K562 (cell line): ENCODE data around the gene PLEKHA7. TPM values are rescaled to one million over a fixed set of nuclear protein-coding genes. Genes with fewer than 3 reads are reported as not detected.

Experiments used
- ATAC-seq: fragments of 200-7000 bp; cut with Tn5 transposase; 3 replicates; pipeline ENCODE4 v1.9.1; 2020; ENCODE audit warnings: moderate library complexity
- Bru-seq: library from RNA; stranded (reverse); fragments of 400-500 nt; gene quantifications from one replicate; lab custom pipeline; 2021; lab: Mats Ljungman, UMichigan
- BruChase-seq, 2 experiments: library from RNA; stranded (reverse); fragments of 400-500 nt; gene quantifications; one replicate each; lab custom pipeline; 2021; lab: Mats Ljungman, UMichigan
- BruUV-seq: library from RNA; stranded (reverse); fragments of 400-500 nt; replicated peaks from 2 replicates; lab custom pipeline; 2021; lab: Mats Ljungman, UMichigan
- CTCF ChIA-PET: fragments of 300-600 bp; formaldehyde crosslinking; extraction: SDS; loops from one replicate; lab custom pipeline; 2021; ENCODE audit warnings: low intra/inter-chr PET ratio; lab: Yijun Ruan, JAX
- POLR2A ChIA-PET: fragments of 300-600, 350-650 bp; sonication (Branson Sonifier 250); formaldehyde crosslinking; extraction: SDS; loops from one replicate; lab custom pipeline; 2021; ENCODE audit warnings: antibody characterized with exemption, inconsistent platforms; lab: Yijun Ruan, JAX
- DNase-seq, 4 experiments: peaks; one replicate each; pipeline versions ENCODE4 v3.0.0 to v3.0.0-alpha.2; 2011 to 2018; ENCODE audit warnings: low spot score in 3 of 4, mixed read lengths in 3 of 4; ENCODE audit errors: extremely low read depth in 1 of 4
- FAIRE-seq: peaks from 2 replicates; lab custom pipeline; 2011; peaks lifted over from hg19 to GRCh38; lab: Jason Lieb, UNC
- H2AFZ ChIP-seq: 2 replicates; pipeline ENCODE4 v1.6.0; 2011; ENCODE audit warnings: low read depth, low read length, control low read depth, inconsistent platforms
- H3K27ac ChIP-seq: fragments of 200-600 bp; 3 replicates; pipeline ENCODE4 v1.8.0; 2011; ENCODE audit warnings: low read depth, mild to moderate bottlenecking, control low read depth, inconsistent platforms, low read length, moderate library complexity, mixed read lengths; ENCODE audit errors: extremely low read depth
- H3K27me3 ChIP-seq, 2 experiments: fragments of 300-600 bp in 1 of 2; 2 replicates in 1 of 2; 3 replicates in 1 of 2; pipeline versions ENCODE4 v1.6.0 to v1.8.0; 2011; ENCODE audit warnings: inconsistent platforms in 2 of 2, low read length in 2 of 2, mild to moderate bottlenecking in 1 of 2, mixed read lengths in 1 of 2, moderate library complexity in 1 of 2; ENCODE audit not compliant: control insufficient read depth in 2 of 2, insufficient read depth in 2 of 2
- H3K36me3 ChIP-seq: fragments of 300-600 bp; 3 replicates; pipeline ENCODE4 v1.8.0; 2011; ENCODE audit warnings: mild to moderate bottlenecking, low read length, inconsistent platforms; ENCODE audit not compliant: control insufficient read depth, insufficient read depth
- H3K4me1 ChIP-seq, 2 experiments: fragments of 200-600 bp in 1 of 2; replicated peaks in 1 of 2; 2 replicates in 1 of 2; 3 replicates in 1 of 2; pipeline versions ENCODE4 v1.5.1 to v1.8.0; 2011; ENCODE audit warnings: inconsistent platforms in 2 of 2, low read length in 2 of 2, mild to moderate bottlenecking in 1 of 2, mixed read lengths in 1 of 2, moderate library complexity in 1 of 2; ENCODE audit not compliant: control insufficient read depth in 2 of 2, insufficient read depth in 2 of 2
- H3K4me2 ChIP-seq: 2 replicates; pipeline ENCODE4 v1.6.1; 2011; ENCODE audit warnings: low read length, control low read depth, inconsistent platforms, mixed read lengths; ENCODE audit not compliant: insufficient read depth
- H3K4me3 ChIP-seq: fragments of 200-600 bp; sonication (generic), shearing (Covaris generic); 2 replicates; pipeline ENCODE4 v1.5.1; 2016; ENCODE audit warnings: control low read depth, inconsistent platforms
- H3K79me2 ChIP-seq: fragments of 200-600 bp; 3 replicates; pipeline ENCODE4 v1.8.0; 2011; ENCODE audit warnings: low read length, inconsistent platforms; ENCODE audit not compliant: control insufficient read depth, insufficient read depth
- H3K9ac ChIP-seq, 2 experiments: 2 replicates each; pipeline versions ENCODE4 v1.6.0 to v1.6.1; 2011; ENCODE audit warnings: low read depth in 2 of 2, low read length in 2 of 2, control low read depth in 1 of 2, inconsistent platforms in 1 of 2, mild to moderate bottlenecking in 1 of 2, mixed read lengths in 1 of 2; ENCODE audit not compliant: insufficient read depth in 1 of 2
- H3K9me1 ChIP-seq: one replicate; pipeline ENCODE4 v1.6.0; 2011; ENCODE audit warnings: inconsistent platforms, mild to moderate bottlenecking, low read length, moderate library complexity; ENCODE audit not compliant: control insufficient read depth, insufficient read depth
- H3K9me3 ChIP-seq: replicated peaks from 2 replicates; pipeline ENCODE4 v1.5.1; 2011; ENCODE audit warnings: low read depth, low read length, inconsistent platforms; ENCODE audit not compliant: control insufficient read depth, insufficient read depth
- H4K20me1 ChIP-seq: replicated peaks from 2 replicates; pipeline ENCODE4 v1.6.1; 2011; ENCODE audit warnings: low read length, inconsistent platforms, mixed read lengths; ENCODE audit not compliant: control insufficient read depth, insufficient read depth
- E2F6 ChIP-seq, 2 experiments: IDR thresholded peaks; 2 replicates each; pipeline ENCODE4 v1.6.1; 2011; ENCODE audit warnings: borderline replicate concordance in 1 of 2, control low read depth in 1 of 2, low read depth in 1 of 2, low read length in 1 of 2, mild to moderate bottlenecking in 1 of 2, mixed read lengths in 1 of 2, moderate library complexity in 1 of 2; ENCODE audit not compliant: insufficient read depth in 1 of 2, insufficient read length in 1 of 2, poor library complexity in 1 of 2, severe bottlenecking in 1 of 2; ENCODE audit errors: extremely low read depth in 1 of 2
- MEIS2 ChIP-seq: fragments of 450-650 bp; IDR thresholded peaks from 2 replicates; pipeline ENCODE4 v1.6.1; 2014; ENCODE audit warnings: mild to moderate bottlenecking; ENCODE audit not compliant: partially characterized antibody
- RAD51 ChIP-seq: fragments of 450-650 bp; IDR thresholded peaks from 2 replicates; pipeline ENCODE4 v1.7.1; 2016; ENCODE audit warnings: low read depth, mild to moderate bottlenecking, borderline replicate concordance
- VEZF1 ChIP-seq: fragments of 200-800 bp; sonication (Bioruptor generic); IDR thresholded peaks from 2 replicates; pipeline ENCODE4 v1.6.1; 2017; ENCODE audit warnings: missing genetic modification characterization, missing compliant biosample characterization
- WGBS: fragments of 100-300 bp; shearing (Covaris generic); methylation state at CpG from one replicate; pipeline ENCODE4 v1.1.6; 2016; ENCODE audit warnings: low coverage, mixed read lengths; ENCODE audit not compliant: insufficient coverage; ENCODE audit errors: missing lambda C conversion rate; 5-methylcytosine and 5-hydroxymethylcytosine counted together
- in situ Hi-C: fragments of 300-500 bp; cut with MboI; formaldehyde crosslinking; loops from 4 replicates; pipeline ENCODE4 v1.15.0; 2018; ENCODE audit warnings: inconsistent platforms, mixed read lengths
- intact Hi-C: fragments of 100-400 bp; cut with micrococcal nuclease; formaldehyde crosslinking; loops from 2 replicates; pipeline ENCODE4 v1.14.2; 2022
- long read RNA-seq, 3 experiments: library from polyadenylated mRNA in 2 of 3; library from RNA in 1 of 3; unstranded in 2 of 3; stranded (forward) in 1 of 3; transcript quantifications; one replicate each; pipeline ENCODE4 v2.0.0, GENCODE V29; 2019 to 2022
- polyA minus RNA-seq, 3 experiments: library from RNA; depleted of rRNA, polyadenylated mRNA; stranded (reverse); fragments of >200 nt; gene quantifications; 2 replicates each; pipeline ENCODE4 v1.2.3, GENCODE V29; 2011
- polyA plus RNA-seq, 8 experiments: library from polyadenylated mRNA; depleted of rRNA in 4 of 8; stranded (reverse) in 5 of 8; unstranded in 3 of 8; fragments of >200 nt; fragmentation: Nextera tagmentation in 2 of 8; fragmentation: Illumina TruSeq in 1 of 8; extraction: Ambion mirVana in 2 of 8; extraction: Trizol in 1 of 8; gene quantifications; 2 replicates each; pipeline versions ENCODE4 v1.2.1 to v1.2.3, GENCODE V29; 2011 to 2014; ENCODE audit warnings: inconsistent platforms in 1 of 8, missing spikeins in 1 of 8
- total RNA-seq, 7 experiments: library from RNA; depleted of rRNA in 6 of 7; stranded (reverse); fragments of >200 nt in 6 of 7; fragmentation: Illumina TruSeq in 2 of 7; extraction: Trizol in 2 of 7; gene quantifications; 2 replicates each; pipeline versions ENCODE4 v1.2.1 to v1.2.3, GENCODE V29; 2011 to 2021; ENCODE audit warnings: low replicate concordance in 1 of 7

Gene PLEKHA7, protein sequence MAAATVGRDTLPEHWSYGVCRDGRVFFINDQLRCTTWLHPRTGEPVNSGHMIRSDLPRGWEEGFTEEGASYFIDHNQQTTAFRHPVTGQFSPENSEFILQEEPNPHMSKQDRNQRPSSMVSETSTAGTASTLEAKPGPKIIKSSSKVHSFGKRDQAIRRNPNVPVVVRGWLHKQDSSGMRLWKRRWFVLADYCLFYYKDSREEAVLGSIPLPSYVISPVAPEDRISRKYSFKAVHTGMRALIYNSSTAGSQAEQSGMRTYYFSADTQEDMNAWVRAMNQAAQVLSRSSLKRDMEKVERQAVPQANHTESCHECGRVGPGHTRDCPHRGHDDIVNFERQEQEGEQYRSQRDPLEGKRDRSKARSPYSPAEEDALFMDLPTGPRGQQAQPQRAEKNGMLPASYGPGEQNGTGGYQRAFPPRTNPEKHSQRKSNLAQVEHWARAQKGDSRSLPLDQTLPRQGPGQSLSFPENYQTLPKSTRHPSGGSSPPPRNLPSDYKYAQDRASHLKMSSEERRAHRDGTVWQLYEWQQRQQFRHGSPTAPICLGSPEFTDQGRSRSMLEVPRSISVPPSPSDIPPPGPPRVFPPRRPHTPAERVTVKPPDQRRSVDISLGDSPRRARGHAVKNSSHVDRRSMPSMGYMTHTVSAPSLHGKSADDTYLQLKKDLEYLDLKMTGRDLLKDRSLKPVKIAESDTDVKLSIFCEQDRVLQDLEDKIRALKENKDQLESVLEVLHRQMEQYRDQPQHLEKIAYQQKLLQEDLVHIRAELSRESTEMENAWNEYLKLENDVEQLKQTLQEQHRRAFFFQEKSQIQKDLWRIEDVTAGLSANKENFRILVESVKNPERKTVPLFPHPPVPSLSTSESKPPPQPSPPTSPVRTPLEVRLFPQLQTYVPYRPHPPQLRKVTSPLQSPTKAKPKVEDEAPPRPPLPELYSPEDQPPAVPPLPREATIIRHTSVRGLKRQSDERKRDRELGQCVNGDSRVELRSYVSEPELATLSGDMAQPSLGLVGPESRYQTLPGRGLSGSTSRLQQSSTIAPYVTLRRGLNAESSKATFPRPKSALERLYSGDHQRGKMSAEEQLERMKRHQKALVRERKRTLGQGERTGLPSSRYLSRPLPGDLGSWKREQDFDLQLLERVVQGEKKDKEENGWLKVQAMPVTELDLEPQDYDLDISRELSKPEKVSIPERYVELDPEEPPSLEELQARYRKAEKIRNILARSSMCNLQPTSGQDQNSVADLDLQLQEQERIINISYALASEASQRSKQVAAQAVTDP
- 0.32 and 1.7 TPM in 2 replicates for total RNA-seq (2011; cell fraction: chromatin; rRNA removed; ENCODE audit: low replicate concordance)
- total RNA-seq (2011; cell fraction: nucleolus; rRNA removed), result 0.17 and 0.39 TPM in 2 replicates
- total RNA-seq (2011; cell fraction: nucleoplasm; rRNA removed), result 0.29 and 0.53 TPM in 2 replicates
- total RNA-seq (2014; rRNA removed), result 0.33 and 0.77 TPM in 2 replicates
- 0.18 and 0.54 TPM in 2 replicates for total RNA-seq (2014; rRNA removed; fragmentation: Illumina TruSeq; extraction: Trizol)
- 0.04 and 0.22 TPM in 2 replicates for total RNA-seq (2015; rRNA removed; fragmentation: Illumina TruSeq; extraction: Trizol)
- total RNA-seq (2021), result 0.24 and 0.51 TPM in 2 replicates
- 0.06 and 0.12 TPM in 2 replicates for polyA plus RNA-seq (2011; rRNA removed)
- 0.03 and 0.06 TPM in 2 replicates for polyA plus RNA-seq (2011; cell fraction: cytosol; rRNA removed)
- polyA plus RNA-seq (2011; cell fraction: nucleus; rRNA removed), result 0.35 and 0.36 TPM in 2 replicates
- 0.17 TPM in 2 replicates for polyA plus RNA-seq (2012)
- polyA plus RNA-seq (2014; fragmentation: Illumina TruSeq; extraction: Trizol), result 0.16 and 0.47 TPM in 2 replicates
- polyA plus RNA-seq (2014; fragmentation: Nextera tagmentation; extraction: Ambion mirVana), result under 1 TPM in 1 of 2 experiments, not detected in 1; 0.10 TPM
- polyA plus RNA-seq (2014; rRNA removed), result 0.37 and 0.53 TPM in 2 replicates
- 0.57 TPM in 1 of 2 replicates, not detected in the other for polyA minus RNA-seq (2011; rRNA and poly(A)+ RNA removed)
- not detected in 2 replicates for polyA minus RNA-seq (2011; cell fraction: cytosol; rRNA and poly(A)+ RNA removed)
- polyA minus RNA-seq (2011; cell fraction: nucleus; rRNA and poly(A)+ RNA removed), result 0.13 and 0.56 TPM in 2 replicates
- Bru-seq, nascent RNA, result percentile 19 among the genes with signal in this experiment
- percentile 19 among the genes with signal in this experiment for BruChase-seq, experiment 1, labeled RNA remaining after a 2-hour chase
- percentile 20 among the genes with signal in this experiment for BruChase-seq, experiment 2, labeled RNA remaining after a 6-hour chase
- long read RNA-seq, experiment 1, partial matches to known transcripts, result 1 of 1 reads
- long read RNA-seq, experiment 1, other reads (novel, unspliced or antisense), result 0 of 1 reads
- long read RNA-seq, experiment 2, partial matches to known transcripts, result 0 of 1 reads
- long read RNA-seq, experiment 2, other reads (novel, unspliced or antisense), result 1 of 1 reads
- long read RNA-seq, experiment 3, result 0 reads

GRCh38 chr11:17014321-17014832 is at the start of gene PLEKHA7:
PLEKHA7 (minus strand) TSS chr11:17014414; CDS start chr11:17014401, 13 bp downstream.
- ATAC-seq (no peak), FAIRE-seq (no peak), DNase-seq (peak in 2 of 4 experiments; percentile 46 to 48)
- no peak for TF ChIP-seq MEIS2
- peak in 1 of 2 experiments; percentile 25 for TF ChIP-seq E2F6 (IDR thresholded peaks at IDR 0.05; ENCODE audit: borderline replicate concordance in 1 of 2, extremely low read depth in 1 of 2, insufficient read depth in 1 of 2, insufficient read length in 1 of 2, low read depth in 1 of 2, low read length in 1 of 2, poor library complexity in 1 of 2, severe bottlenecking in 1 of 2)
- peak; percentile 50 for TF ChIP-seq VEZF1
- no peak for TF ChIP-seq RAD51
- 37% methylated on average over 4 of the region's 76 CpGs for WGBS
- in situ Hi-C loops, result no loop called here
- no peaks in the 10 kb centered on the region for H3K79me2 ChIP-seq
- peaks cover 0 to 16% of the 10 kb centered on the region in 2 experiments; a peak in 2 of 5 replicates for H3K4me1 ChIP-seq
- intact Hi-C loops, result no loop called here
- H3K4me2 ChIP-seq, result peak within 1 kb of the TSS; percentile 39; the same call in 1 of the 2 replicates
- H3K36me3 ChIP-seq, result no peaks in the 10 kb centered on the region
- CTCF ChIA-PET, result no interaction called here
- POLR2A ChIA-PET, result interaction anchor here (2.6 kb wide), 1 partner anchor 61 kb away, joined by 7 read pairs; no protein-coding TSS in a partner anchor
- H3K27ac ChIP-seq, result no peak within 1 kb of the TSS
- H3K27me3 ChIP-seq, result peaks cover 18 to 49% of the 10 kb centered on the region in 2 experiments
- H3K9ac ChIP-seq, result no peak within 1 kb of the TSS; a peak in 1 of 4 replicates
- H2AFZ ChIP-seq, result peak within 1 kb of the TSS; percentile 70; the same call in 1 of the 2 replicates
- H3K4me3 ChIP-seq, result no peak within 1 kb of the TSS
- H3K9me3 ChIP-seq, result no peaks in the 10 kb centered on the region
- H4K20me1 ChIP-seq, result no peaks in the 10 kb centered on the region
- H3K9me1 ChIP-seq, result no peaks in the 10 kb centered on the region
- no TSS peak for BruUV-seq
